Amniotic stem cell (primary cell): ENCODE results near the gene ARL13B.
"Not testable (repeated sequence)": the region's sequence is repeated elsewhere in the genome, so short reads cannot be mapped to it uniquely, and the experiment has no call there.

Source experiments
- DNase-seq: peaks from one replicate; lab custom pipeline; 2025; lab: John Stamatoyannopoulos, UW

The ARL13B gene

GRCh38 chr3:93979850-93980676 lies at the start of gene ARL13B:
Gene ARL13B (plus strand): TSS chr3:93980155. CDS start chr3:93980424, 269 bp downstream.
- DNase-seq: peak; percentile 100

- no peak for DNase-seq
These were observed 48.2 kb upstream of the ARL13B start for GRCh38 chr3:93931597-93932229.

- DNase-seq: no peak
These were observed 45.4 kb upstream of the ARL13B start for GRCh38 chr3:93934366-93935046.

- DNase-seq: no peak
These were observed 43.4 kb upstream of the ARL13B start for GRCh38 chr3:93936549-93936948.

GRCh38 chr3:93937485-93937884 lies 42.5 kb upstream of the ARL13B start:
- DNase-seq: not testable (repeated sequence)

- DNase-seq: not testable (repeated sequence)
These were observed 30.0 kb upstream of the ARL13B start for GRCh38 chr3:93949958-93950357.

GRCh38 chr3:93961026-93961425 lies 18.9 kb upstream of the ARL13B start:
- DNase-seq: no peak

GRCh38 chr3:93961489-93961888 lies 18.5 kb upstream of the ARL13B start:
- DNase-seq: no peak

- no peak for DNase-seq
These were observed 17.2 kb upstream of the ARL13B start for GRCh38 chr3:93962798-93963197.

GRCh38 chr3:93965106-93965505 lies 14.8 kb upstream of the ARL13B start:
- not testable (repeated sequence) for DNase-seq

GRCh38 chr3:93969443-93969842 lies 10.5 kb upstream of the ARL13B start:
- no peak for DNase-seq

GRCh38 chr3:93969997-93970396 lies 10.0 kb upstream of the ARL13B start:
- no peak for DNase-seq

- peak; percentile 60 for DNase-seq
These were observed 6.5 kb upstream of the ARL13B start, which contains the start of gene PROS1 for GRCh38 chr3:93973131-93974126. Gene PROS1 (minus strand): TSS chr3:93973896. CDS start chr3:93973749, 147 bp downstream.

GRCh38 chr3:93981649-93982048 lies 1.7 kb downstream of the ARL13B start:
- no peak for DNase-seq

GRCh38 chr3:93983408-93983807 lies 3.5 kb downstream of the ARL13B start:
- DNase-seq: no peak

GRCh38 chr3:93984618-93985017 lies 4.7 kb downstream of the ARL13B start:
- no peak for DNase-seq

GRCh38 chr3:93988283-93988682 lies 8.3 kb downstream of the ARL13B start:
- no peak for DNase-seq

- DNase-seq: no peak
These were observed 8.8 kb downstream of the ARL13B start for GRCh38 chr3:93988764-93989163.

GRCh38 chr3:93989241-93989640 lies 9.3 kb downstream of the ARL13B start:
- DNase-seq: no peak

- no peak for DNase-seq
These were observed 11.7 kb downstream of the ARL13B start for GRCh38 chr3:93991631-93992030.

- DNase-seq: no peak
These were observed 12.3 kb downstream of the ARL13B start for GRCh38 chr3:93992207-93992606.
